BE2C (cell line): ENCODE measurements around the gene SH3GL1.
"Not testable (repeated sequence)": the region's sequence is repeated elsewhere in the genome, so short reads cannot be mapped to it uniquely, and the experiment has no call there.

ENCODE experiments used
- DNase-seq: peaks from one replicate; pipeline ENCODE4 v3.0.0-alpha.2; 2020
- H3K27me3 ChIP-seq: fragments of 250-450 bp; sonication (Bioruptor Pico); 2 replicates; pipeline ENCODE4 v1.5.1; 2020; ENCODE audit warnings: mild to moderate bottlenecking
- H3K36me3 ChIP-seq: fragments of 250-450 bp; sonication (Bioruptor Pico); 2 replicates; pipeline ENCODE4 v1.5.1; 2020; ENCODE audit warnings: mild to moderate bottlenecking
- H3K4me1 ChIP-seq: fragments of 250-450 bp; sonication (Bioruptor Pico); 2 replicates; pipeline ENCODE4 v1.5.1; 2020
- H3K4me3 ChIP-seq: 2 replicates; pipeline ENCODE4 v1.5.1; 2011; ENCODE audit warnings: low read depth, low read length
- H3K9me3 ChIP-seq: fragments of 250-450 bp; sonication (Bioruptor Pico); 2 replicates; pipeline ENCODE4 v1.5.1; 2020
- CTCF ChIP-seq: IDR thresholded peaks from 2 replicates; pipeline ENCODE4 v1.5.1; 2012; ENCODE audit warnings: mild to moderate bottlenecking, low read depth, low read length

The SH3GL1 gene

GRCh38 chr19:4357095-4357797 lies 43.1 kb downstream of the SH3GL1 start:
- H3K27me3 ChIP-seq: no peaks in the 10 kb centered on the region
- peaks cover 47% of the 10 kb centered on the region for H3K36me3 ChIP-seq
- DNase-seq: no peak
- no peak overlapping the region for H3K4me3 ChIP-seq
- no peaks in the 10 kb centered on the region for H3K4me1 ChIP-seq
- no peaks in the 10 kb centered on the region for H3K9me3 ChIP-seq
- no peak for TF ChIP-seq CTCF

GRCh38 chr19:4354897-4355296 lies 45.5 kb downstream of the SH3GL1 start:
- no peak for TF ChIP-seq CTCF
- Histone ChIP-seq H3K36me3 (peaks cover 25% of the 10 kb centered on the region), H3K4me3 (no peak overlapping the region), H3K4me1 (no peaks in the 10 kb centered on the region), H3K27me3 (no peaks in the 10 kb centered on the region), H3K9me3 (no peaks in the 10 kb centered on the region)
- no peak for DNase-seq

- H3K9me3 ChIP-seq: no peaks in the 10 kb centered on the region
- DNase-seq: no peak
- H3K27me3 ChIP-seq: no peaks in the 10 kb centered on the region
- H3K4me3 ChIP-seq: no peak overlapping the region
- H3K4me1 ChIP-seq: no peaks in the 10 kb centered on the region
- TF ChIP-seq CTCF: no peak
- H3K36me3 ChIP-seq: peaks cover 19% of the 10 kb centered on the region
These were observed 46.1 kb downstream of the SH3GL1 start for GRCh38 chr19:4354282-4354681.

GRCh38 chr19:4352701-4353121 lies 47.6 kb downstream of the SH3GL1 start:
- Histone ChIP-seq H3K36me3 (peaks cover 11% of the 10 kb centered on the region), H3K27me3 (no peaks in the 10 kb centered on the region), H3K4me3 (no peak overlapping the region), H3K4me1 (no peaks in the 10 kb centered on the region), H3K9me3 (no peaks in the 10 kb centered on the region)
- DNase-seq: peak; percentile 68
- peak; percentile 92 for TF ChIP-seq CTCF

- no peaks in the 10 kb centered on the region for H3K9me3 ChIP-seq
- peaks cover 6% of the 10 kb centered on the region for H3K36me3 ChIP-seq
- no peak overlapping the region for H3K4me3 ChIP-seq
- no peaks in the 10 kb centered on the region for H3K27me3 ChIP-seq
- H3K4me1 ChIP-seq: no peaks in the 10 kb centered on the region
- no peak for TF ChIP-seq CTCF
- no peak for DNase-seq
These were observed 49.6 kb downstream of the SH3GL1 start for GRCh38 chr19:4350726-4351125.

GRCh38 chr19:4350111-4350510 lies 50.2 kb downstream of the SH3GL1 start:
- no peaks in the 10 kb centered on the region for H3K27me3 ChIP-seq
- no peaks in the 10 kb centered on the region for H3K9me3 ChIP-seq
- H3K4me3 ChIP-seq: no peak overlapping the region
- no peak for TF ChIP-seq CTCF
- DNase-seq: no peak
- no peaks in the 10 kb centered on the region for H3K4me1 ChIP-seq
- peaks cover 8% of the 10 kb centered on the region for H3K36me3 ChIP-seq

GRCh38 chr19:4349225-4349624 lies 51.1 kb downstream of the SH3GL1 start:
- H3K4me3 ChIP-seq, H3K36me3 ChIP-seq, H3K4me1 ChIP-seq, H3K9me3 ChIP-seq, DNase-seq, H3K27me3 ChIP-seq: not testable (repeated sequence)
